Epithelial cell of proximal tubule (primary cell): Measurements from ENCODE around the gene NLRP1. TPM values are rescaled to one million over a fixed set of nuclear protein-coding genes. Genes with fewer than 3 reads are reported as not detected.

ENCODE experiments used
- DNase-seq: peaks from one replicate; pipeline ENCODE4 v3.0.0-alpha.2; 2011; ENCODE audit warnings: low read depth
- H3K4me3 ChIP-seq: 2 replicates; pipeline ENCODE4 v1.5.1; 2011; ENCODE audit warnings: low read depth, mild to moderate bottlenecking, low read length
- CTCF ChIP-seq: conservative IDR thresholded peaks from 2 replicates; pipeline ENCODE4 v1.5.1; 2012; ENCODE audit warnings: low read depth, mild to moderate bottlenecking, low read length
- total RNA-seq: library from RNA; depleted of rRNA; stranded (reverse); fragments of >200 nt; gene quantifications from 2 replicates; pipeline ENCODE4 v1.2.3, GENCODE V29; 2015

NLRP1 gene
- total RNA-seq, 1 donor from 2014 or later = 12.7 TPM

GRCh38 chr17:5545051-5545987 lies 39.0 kb downstream of the NLRP1 start:
- DNase-seq = no peak
- TF ChIP-seq CTCF = no peak
- H3K4me3 ChIP-seq = no peak overlapping the region

DNA sequence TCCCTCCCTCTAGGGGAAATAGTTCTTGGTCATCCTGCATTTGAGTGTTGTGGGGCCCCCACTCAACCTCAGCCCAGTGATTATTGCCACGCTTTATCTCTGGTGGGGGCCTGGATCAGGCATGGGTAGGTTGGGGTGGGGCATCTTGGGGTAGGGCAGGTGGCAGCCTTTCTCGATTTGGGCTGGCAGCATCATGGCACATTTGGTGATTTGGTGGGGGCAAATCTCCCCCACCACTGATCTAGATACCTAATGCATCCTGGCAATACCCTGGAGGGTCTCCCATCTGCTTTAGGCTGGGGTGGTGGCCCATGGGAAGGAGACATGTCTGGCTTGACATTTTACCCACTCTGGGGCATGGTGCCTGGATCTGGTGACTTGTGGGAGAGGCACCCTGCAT lies 40.2 kb downstream of the NLRP1 start:
- DNase-seq = no peak
- no peak for TF ChIP-seq CTCF
- H3K4me3 ChIP-seq = no peak overlapping the region

- no peak overlapping the region for H3K4me3 ChIP-seq
- TF ChIP-seq CTCF = no peak
- no peak for DNase-seq
These were observed 42.6 kb downstream of the NLRP1 start for GRCh38 chr17:5541610-5542202.

DNA sequence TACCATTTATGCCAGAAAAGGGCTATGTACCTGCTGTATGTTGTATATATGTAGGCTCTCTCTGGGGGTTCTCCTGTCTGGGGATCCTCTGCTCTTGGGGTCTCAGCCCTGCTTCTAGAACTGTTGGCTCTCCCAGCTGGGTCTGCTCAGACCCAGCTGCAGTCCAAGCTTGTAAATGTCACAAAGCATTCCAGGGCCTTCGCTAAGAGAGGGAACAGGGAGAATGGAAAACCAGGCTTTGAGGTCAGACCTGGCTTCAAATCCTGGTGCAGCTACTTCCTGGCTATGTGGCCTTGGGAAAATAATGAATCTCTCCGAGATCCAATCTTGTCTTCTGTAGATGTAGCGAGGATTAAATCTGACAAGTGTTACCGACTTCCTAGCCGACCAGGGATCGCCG lies 44.0 kb downstream of the NLRP1 start:
- DNase-seq = no peak
- TF ChIP-seq CTCF = no peak
- no peak overlapping the region for H3K4me3 ChIP-seq

DNA sequence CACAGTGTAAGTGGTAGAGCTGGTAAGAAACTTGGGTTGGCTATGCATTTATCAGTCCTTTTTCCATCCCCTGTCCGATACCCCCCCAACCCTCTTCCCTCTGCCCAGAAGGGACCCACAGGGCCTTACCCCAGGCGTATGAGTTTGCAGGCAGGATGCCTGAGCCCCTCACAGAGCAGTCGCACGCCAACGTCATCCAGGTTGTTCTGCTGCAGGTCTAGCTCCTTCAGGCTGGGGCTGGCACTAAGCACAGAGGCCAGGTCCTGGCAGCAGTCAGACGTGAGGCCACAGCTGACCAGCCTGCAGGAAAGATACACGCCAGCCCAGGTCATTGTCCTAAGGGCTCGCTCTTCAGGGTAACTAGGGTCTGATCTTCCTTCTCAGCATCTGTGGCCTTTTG lies 45.0 kb downstream of the NLRP1 start:
- no peak overlapping the region for H3K4me3 ChIP-seq
- no peak for TF ChIP-seq CTCF

GRCh38 chr17:5536866-5537650 lies 47.3 kb downstream of the NLRP1 start:
- no peak for DNase-seq
- no peak for TF ChIP-seq CTCF
- H3K4me3 ChIP-seq = no peak overlapping the region

More for the DNA sequence above, 45.0 kb downstream of the NLRP1 start:
- DNase-seq = no peak
